ENCODE measurements around the gene CXorf58.

GRCh38 chrX:23919148-23919547, 11.3 kb downstream of the CXorf58 start:
- TF ChIP-seq ZNF8 (CRISPR knock-in tag; IDR thresholded peaks at IDR 0.05) (no peak), ZNF70 (CRISPR knock-in tag; IDR thresholded peaks at IDR 0.05) (no peak), ARNTL (CRISPR knock-in tag; IDR thresholded peaks at IDR 0.05; ENCODE audit: borderline replicate concordance, low read depth) (no peak), ZFP3 (CRISPR knock-in tag; IDR thresholded peaks at IDR 0.05) (no peak), ISL1 (CRISPR knock-in tag; IDR thresholded peaks at IDR 0.05) (no peak), POU6F1 (CRISPR knock-in tag; IDR thresholded peaks at IDR 0.05; ENCODE audit: borderline replicate concordance, low read depth) (no peak), PATZ1 (CRISPR knock-in tag; IDR thresholded peaks at IDR 0.05; ENCODE audit: borderline replicate concordance) (no peak)
